WTC11 (cell line): ENCODE measurements around the gene JMJD7. TPM values are rescaled to one million over a fixed set of nuclear protein-coding genes. Genes with fewer than 3 reads are reported as not detected.

Experiments used
- ATAC-seq: fragments of 200-7000 bp; cut with Tn5 transposase; 2 replicates; pipeline ENCODE4 v1.10.0; 2021; ENCODE audit warnings: mild to moderate bottlenecking, moderate library complexity
- CTCF ChIA-PET: fragments of 300-600 bp; sonication (Branson Sonifier 250); formaldehyde crosslinking; loops from one replicate; lab custom pipeline; 2021; ENCODE audit warnings: antibody characterized with exemption; lab: Charles Lee
- POLR2A ChIA-PET: fragments of 350-600 bp; sonication (Branson Sonifier 250); formaldehyde crosslinking; loops from one replicate; lab custom pipeline; 2021; ENCODE audit warnings: antibody characterized with exemption; lab: Charles Lee
- DNase-seq: peaks from one replicate; pipeline ENCODE4 v3.0.0; 2021; ENCODE audit warnings: low spot score
- H3K27ac Mint-ChIP-seq: 2 replicates; pipeline ENCODE4 v1.8.0; 2021; ENCODE audit warnings: mixed read lengths
- H3K27me3 Mint-ChIP-seq: 2 replicates; pipeline ENCODE4 v1.8.0; 2021; ENCODE audit warnings: low read depth, mild to moderate bottlenecking, moderate library complexity, mixed read lengths
- H3K36me3 Mint-ChIP-seq: 2 replicates; pipeline ENCODE4 v1.8.0; 2021; ENCODE audit warnings: mixed read lengths
- H3K4me1 Mint-ChIP-seq: 2 replicates; pipeline ENCODE4 v1.8.0; 2022; ENCODE audit warnings: mixed read lengths
- H3K4me3 Mint-ChIP-seq: 2 replicates; pipeline ENCODE4 v1.8.0; 2021; ENCODE audit warnings: mild to moderate bottlenecking, moderate library complexity, mixed read lengths
- H3K9me3 Mint-ChIP-seq: 2 replicates; pipeline ENCODE4 v1.8.0; 2021; ENCODE audit warnings: mixed read lengths
- ELF4 ChIP-seq: sonication (generic); formaldehyde crosslinking; IDR thresholded peaks from 2 replicates; pipeline ENCODE4 v1.8.1; 2022; ENCODE audit warnings: low read depth, mild to moderate bottlenecking, moderate library complexity, missing genetic modification reagents
- KAT7 ChIP-seq: sonication (generic); formaldehyde crosslinking; IDR thresholded peaks from 2 replicates; pipeline ENCODE4 v1.8.1; 2023; ENCODE audit warnings: missing genetic modification reagents, mild to moderate bottlenecking, borderline replicate concordance
- MXD4 ChIP-seq: fragments of 250-450 bp; sonication (Bioruptor Pico); IDR thresholded peaks from 2 replicates; pipeline ENCODE4 v1.8.0; 2021; ENCODE audit warnings: mild to moderate bottlenecking, moderate library complexity, borderline replicate concordance
- NFE2L1 ChIP-seq: sonication (generic); formaldehyde crosslinking; IDR thresholded peaks from 2 replicates; pipeline ENCODE4 v1.8.1; 2023; ENCODE audit warnings: missing genetic modification reagents
- NFYB ChIP-seq: sonication (generic); formaldehyde crosslinking; conservative IDR thresholded peaks from 2 replicates; pipeline ENCODE4 v1.8.0; 2022; ENCODE audit warnings: low read depth, missing genetic modification reagents
- NR1H2 ChIP-seq: sonication (generic); formaldehyde crosslinking; IDR thresholded peaks from 2 replicates; pipeline ENCODE4 v1.9.0; 2021; ENCODE audit warnings: mild to moderate bottlenecking, moderate library complexity, missing genetic modification reagents
- RORB ChIP-seq: fragments of 250-450 bp; sonication (Bioruptor Pico); IDR thresholded peaks from 2 replicates; pipeline ENCODE4 v1.9.0; 2021; ENCODE audit warnings: mild to moderate bottlenecking
- SMAD4 ChIP-seq: sonication (generic); formaldehyde crosslinking; IDR thresholded peaks from 2 replicates; pipeline ENCODE4 v1.8.0; 2022; ENCODE audit warnings: mild to moderate bottlenecking, missing genetic modification reagents
- SP1 ChIP-seq: sonication (generic); formaldehyde crosslinking; conservative IDR thresholded peaks from 2 replicates; pipeline ENCODE4 v1.8.1; 2022; ENCODE audit warnings: missing genetic modification reagents
- TP53 ChIP-seq: sonication (generic); formaldehyde crosslinking; IDR thresholded peaks from 2 replicates; pipeline ENCODE4 v1.8.1; 2023; ENCODE audit warnings: mild to moderate bottlenecking, missing genetic modification reagents
- ZNF138 ChIP-seq: sonication (generic); formaldehyde crosslinking; conservative IDR thresholded peaks from 2 replicates; pipeline ENCODE4 v1.8.1; 2022; ENCODE audit warnings: mild to moderate bottlenecking, moderate library complexity, missing genetic modification reagents
- ZNF423 ChIP-seq: fragments of 250-450 bp; sonication (Bioruptor Pico); IDR thresholded peaks from 2 replicates; pipeline ENCODE4 v2.1.2; 2022; ENCODE audit warnings: mild to moderate bottlenecking, moderate library complexity
- ZNF671 ChIP-seq: fragments of 250-450 bp; sonication (Bioruptor Pico); IDR thresholded peaks from 2 replicates; pipeline ENCODE4 v1.8.0; 2021; ENCODE audit warnings: mild to moderate bottlenecking
- total RNA-seq: library from RNA; stranded (reverse); gene quantifications from 3 replicates; pipeline ENCODE4 v1.2.3, GENCODE V29; 2021
- TF ChIP-seq, protein P1 (sequence below): fragments of 250-450 bp; sonication (Bioruptor Pico); IDR thresholded peaks from 2 replicates; pipeline ENCODE4 v1.8.0; 2021; ENCODE audit warnings: mild to moderate bottlenecking
- TF ChIP-seq, protein P2 (sequence below): sonication (generic); formaldehyde crosslinking; IDR thresholded peaks from 2 replicates; pipeline ENCODE4 v1.8.1; 2023; ENCODE audit warnings: mild to moderate bottlenecking, missing genetic modification reagents, moderate library complexity
- TF ChIP-seq, protein P3 (sequence below): sonication (generic); formaldehyde crosslinking; IDR thresholded peaks from 2 replicates; pipeline ENCODE4 v1.8.1; 2023; ENCODE audit warnings: mild to moderate bottlenecking, missing genetic modification reagents
- TF ChIP-seq, protein P4 (sequence below): sonication (generic); formaldehyde crosslinking; IDR thresholded peaks from 2 replicates; pipeline ENCODE4 v1.8.0; 2022; ENCODE audit warnings: mild to moderate bottlenecking, missing genetic modification reagents
- TF ChIP-seq, protein P5 (sequence below): sonication (generic); formaldehyde crosslinking; IDR thresholded peaks from 2 replicates; pipeline ENCODE4 v1.8.1; 2023; ENCODE audit warnings: mild to moderate bottlenecking, missing genetic modification reagents

The JMJD7 gene
- total RNA-seq, 1 experiment from 2014 or later = 19.9 TPM

DNA sequence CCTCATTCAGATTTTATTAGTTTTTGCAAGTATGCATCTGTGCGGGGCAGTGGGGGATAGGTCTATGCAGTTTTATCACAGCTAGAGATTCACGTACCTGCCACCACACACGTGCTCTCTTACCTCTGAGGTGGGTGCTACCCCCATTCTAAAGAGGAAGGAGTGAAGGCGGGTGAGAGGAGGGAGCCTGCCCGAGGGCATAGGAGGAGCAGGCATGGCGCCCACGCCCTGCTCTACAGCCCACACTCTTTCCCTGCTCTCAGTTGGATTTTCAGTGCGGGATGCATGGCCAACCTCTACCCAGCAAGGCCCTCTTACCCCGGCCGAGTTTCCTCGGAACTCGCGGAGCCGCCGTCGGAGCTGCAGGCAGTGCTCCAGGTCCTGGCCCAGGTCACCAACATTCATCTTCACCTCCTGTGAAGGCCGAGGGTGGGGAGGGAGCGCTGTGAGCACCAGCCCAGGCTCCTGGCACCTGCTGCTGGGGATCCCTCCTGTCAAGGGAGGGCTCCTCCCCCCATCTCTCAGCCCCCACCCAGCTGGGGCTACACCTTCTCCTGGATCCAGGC, 37.7 kb downstream of the JMJD7 start:
- CTCF ChIA-PET = no interaction called here
- H3K27me3 Mint-ChIP-seq = no peaks in the 10 kb centered on the region; the same call in 1 of the 2 replicates
- no peak for TF ChIP-seq ZNF138 (CRISPR knock-in tag)
- TF ChIP-seq SP1 (CRISPR knock-in tag) = no peak
- no peak for TF ChIP-seq NFE2L1 (CRISPR knock-in tag)
- TF ChIP-seq, protein P1, sequence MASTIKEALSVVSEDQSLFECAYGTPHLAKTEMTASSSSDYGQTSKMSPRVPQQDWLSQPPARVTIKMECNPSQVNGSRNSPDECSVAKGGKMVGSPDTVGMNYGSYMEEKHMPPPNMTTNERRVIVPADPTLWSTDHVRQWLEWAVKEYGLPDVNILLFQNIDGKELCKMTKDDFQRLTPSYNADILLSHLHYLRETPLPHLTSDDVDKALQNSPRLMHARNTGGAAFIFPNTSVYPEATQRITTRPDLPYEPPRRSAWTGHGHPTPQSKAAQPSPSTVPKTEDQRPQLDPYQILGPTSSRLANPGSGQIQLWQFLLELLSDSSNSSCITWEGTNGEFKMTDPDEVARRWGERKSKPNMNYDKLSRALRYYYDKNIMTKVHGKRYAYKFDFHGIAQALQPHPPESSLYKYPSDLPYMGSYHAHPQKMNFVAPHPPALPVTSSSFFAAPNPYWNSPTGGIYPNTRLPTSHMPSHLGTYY = no peak
- TF ChIP-seq RORB (CRISPR knock-in tag) = no peak
- TF ChIP-seq NR1H2 (CRISPR knock-in tag) = no peak

DNA sequence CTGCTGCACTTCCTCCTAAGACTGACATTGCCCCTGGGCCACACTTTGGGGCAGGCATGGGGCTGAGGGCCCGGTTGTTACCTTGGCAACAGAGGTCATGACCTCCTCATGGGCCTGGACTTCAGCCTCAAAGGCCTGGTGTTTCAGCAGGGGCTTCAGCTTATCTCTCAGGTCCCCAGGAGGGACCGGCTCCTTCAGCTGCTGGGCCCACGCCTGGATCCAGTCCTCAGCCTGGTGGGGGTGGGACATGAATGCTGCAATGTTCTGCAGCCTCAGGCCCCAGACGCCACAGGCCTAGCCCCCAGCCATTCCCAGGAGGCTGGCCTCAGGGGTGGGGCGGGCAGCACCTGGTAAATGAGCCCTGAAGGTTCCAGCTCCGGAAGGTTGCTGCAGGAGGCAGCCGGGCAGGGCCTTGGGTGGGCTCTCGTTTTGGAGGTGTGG, 38.4 kb downstream of the JMJD7 start:
- Mint-ChIP-seq H3K27me3 (no peaks in the 10 kb centered on the region; the same call in 1 of the 2 replicates), H3K4me3 (no peak overlapping the region), H3K9me3 (no peaks in the 10 kb centered on the region), H3K4me1 (peaks cover 5% of the 10 kb centered on the region), H3K27ac (no peak overlapping the region), H3K36me3 (no peaks in the 10 kb centered on the region)
- TF ChIP-seq KAT7 (CRISPR knock-in tag) = no peak
- TF ChIP-seq ELF4 (CRISPR knock-in tag) = no peak
- no peak for TF ChIP-seq ZNF423 (CRISPR knock-in tag)
- ATAC-seq (no peak), DNase-seq (no peak)
- ChIA-PET CTCF (interaction anchor here (0.8 to 1.4 kb wide), 2 partner anchors 38 to 373 kb away, joined by 3 to 8 read pairs; no protein-coding TSS in a partner anchor), POLR2A (interaction anchor here (0.8 kb wide), 1 partner anchor 28 kb away, joined by 3 read pairs; no protein-coding TSS in a partner anchor)

More for the DNA sequence above, 37.7 kb downstream of the JMJD7 start:
- H3K4me3 Mint-ChIP-seq = no peak overlapping the region
- H3K9me3 Mint-ChIP-seq = no peaks in the 10 kb centered on the region
- DNase-seq = no peak
- H3K36me3 Mint-ChIP-seq = no peaks in the 10 kb centered on the region
- POLR2A ChIA-PET = no interaction called here
- ATAC-seq = no peak
- H3K4me1 Mint-ChIP-seq = peaks cover 5% of the 10 kb centered on the region
- H3K27ac Mint-ChIP-seq = no peak overlapping the region

DNA sequence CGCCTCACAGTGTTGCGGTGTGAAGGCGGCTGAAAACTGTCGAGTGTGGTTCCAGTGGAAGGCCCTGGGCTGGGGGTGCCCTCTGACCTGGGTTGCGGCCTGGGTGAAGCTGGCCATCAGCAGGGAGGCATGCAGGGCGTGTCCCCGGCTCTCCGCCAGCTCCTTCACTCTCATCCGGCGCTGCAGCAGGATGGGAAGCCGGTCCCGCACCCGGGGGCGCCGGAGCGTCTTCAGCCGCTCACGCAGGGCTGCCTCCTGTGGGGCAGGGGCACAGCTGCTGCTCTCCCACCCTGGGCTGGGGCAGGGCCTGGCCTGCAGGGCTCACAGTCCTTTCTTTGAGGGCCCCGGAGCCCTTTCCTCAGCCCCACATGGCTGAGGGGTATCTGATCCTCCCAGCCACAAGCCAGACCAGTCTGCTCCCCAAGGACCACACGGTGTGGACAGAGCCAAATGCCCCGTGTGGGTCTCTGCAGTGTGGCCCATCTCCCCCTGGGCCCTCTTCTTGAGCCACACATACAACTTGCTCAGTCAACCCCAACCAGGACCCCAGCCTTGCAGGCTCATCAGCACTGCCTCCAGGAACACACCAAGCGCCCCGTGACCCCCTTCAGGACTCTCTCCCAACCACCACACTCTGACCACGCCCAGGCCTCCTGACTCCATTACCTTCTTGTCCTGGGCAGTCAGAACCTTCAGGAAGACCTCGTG, 39.1 kb downstream of the JMJD7 start:
- no peak for DNase-seq
- no peak overlapping the region for H3K4me3 Mint-ChIP-seq
- peak overlapping the region; percentile 65 for H3K27ac Mint-ChIP-seq
- H3K27me3 Mint-ChIP-seq = no peaks in the 10 kb centered on the region; the same call in 1 of the 2 replicates
- CTCF ChIA-PET = interaction anchor here (0.8 to 1.4 kb wide), 2 partner anchors 38 to 374 kb away, joined by 3 to 8 read pairs; no protein-coding TSS in a partner anchor
- no peak for ATAC-seq
- peaks cover 5% of the 10 kb centered on the region for H3K4me1 Mint-ChIP-seq
- H3K36me3 Mint-ChIP-seq = no peaks in the 10 kb centered on the region
- POLR2A ChIA-PET = interaction anchor here (0.8 kb wide), 1 partner anchor 27 kb away, joined by 3 read pairs; no protein-coding TSS in a partner anchor
- H3K9me3 Mint-ChIP-seq = no peaks in the 10 kb centered on the region
- TF ChIP-seq TP53 (CRISPR knock-in tag) (no peak), NFYB (no peak), SMAD4 (no peak)
- TF ChIP-seq, protein P2, sequence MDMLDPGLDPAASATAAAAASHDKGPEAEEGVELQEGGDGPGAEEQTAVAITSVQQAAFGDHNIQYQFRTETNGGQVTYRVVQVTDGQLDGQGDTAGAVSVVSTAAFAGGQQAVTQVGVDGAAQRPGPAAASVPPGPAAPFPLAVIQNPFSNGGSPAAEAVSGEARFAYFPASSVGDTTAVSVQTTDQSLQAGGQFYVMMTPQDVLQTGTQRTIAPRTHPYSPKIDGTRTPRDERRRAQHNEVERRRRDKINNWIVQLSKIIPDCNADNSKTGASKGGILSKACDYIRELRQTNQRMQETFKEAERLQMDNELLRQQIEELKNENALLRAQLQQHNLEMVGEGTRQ = no peak
- TF ChIP-seq, protein P1 = no peak
- TF ChIP-seq, all 79 proteins: peak for 0

DNA sequence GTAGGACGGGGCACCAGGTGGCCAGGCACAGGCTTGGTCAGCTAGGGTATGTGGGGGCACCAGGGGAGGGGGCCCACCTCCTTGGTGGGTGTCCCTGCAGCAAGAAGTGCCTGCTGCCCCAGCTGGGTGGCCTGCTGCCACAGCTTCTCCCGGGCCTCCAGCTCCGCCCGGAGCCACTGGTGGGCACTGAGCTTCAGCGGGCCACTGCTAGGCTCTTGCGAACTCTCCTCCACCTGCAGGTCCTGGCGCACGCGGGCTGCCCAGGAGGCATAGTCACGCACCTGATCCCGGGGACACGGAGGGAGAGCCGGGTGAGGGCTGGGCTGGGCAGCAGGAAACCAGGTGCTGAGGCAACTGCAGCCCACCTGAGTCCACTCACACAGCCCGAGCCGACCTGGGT, 40.4 kb downstream of the JMJD7 start:
- ChIA-PET CTCF (interaction anchor here (0.5 to 1.8 kb wide), 3 partner anchors 10 to 267 kb away, joined by 4 to 7 read pairs (median 4); no protein-coding TSS in a partner anchor), POLR2A (interaction anchor here (0.5 kb wide), 1 partner anchor 58 kb away, joined by 5 read pairs; no protein-coding TSS in a partner anchor)
- DNase-seq = no peak
- H3K4me1 Mint-ChIP-seq = no peaks in the 10 kb centered on the region
- no peaks in the 10 kb centered on the region; the same call in 1 of the 2 replicates for H3K27me3 Mint-ChIP-seq
- ATAC-seq = no peak
- no peak overlapping the region for H3K27ac Mint-ChIP-seq
- H3K4me3 Mint-ChIP-seq = no peak overlapping the region
- H3K9me3 Mint-ChIP-seq = no peaks in the 10 kb centered on the region
- H3K36me3 Mint-ChIP-seq = no peaks in the 10 kb centered on the region
- TF ChIP-seq, protein P3, sequence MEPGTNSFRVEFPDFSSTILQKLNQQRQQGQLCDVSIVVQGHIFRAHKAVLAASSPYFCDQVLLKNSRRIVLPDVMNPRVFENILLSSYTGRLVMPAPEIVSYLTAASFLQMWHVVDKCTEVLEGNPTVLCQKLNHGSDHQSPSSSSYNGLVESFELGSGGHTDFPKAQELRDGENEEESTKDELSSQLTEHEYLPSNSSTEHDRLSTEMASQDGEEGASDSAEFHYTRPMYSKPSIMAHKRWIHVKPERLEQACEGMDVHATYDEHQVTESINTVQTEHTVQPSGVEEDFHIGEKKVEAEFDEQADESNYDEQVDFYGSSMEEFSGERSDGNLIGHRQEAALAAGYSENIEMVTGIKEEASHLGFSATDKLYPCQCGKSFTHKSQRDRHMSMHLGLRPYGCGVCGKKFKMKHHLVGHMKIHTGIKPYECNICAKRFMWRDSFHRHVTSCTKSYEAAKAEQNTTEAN = no peak
- TF ChIP-seq, protein P4, sequence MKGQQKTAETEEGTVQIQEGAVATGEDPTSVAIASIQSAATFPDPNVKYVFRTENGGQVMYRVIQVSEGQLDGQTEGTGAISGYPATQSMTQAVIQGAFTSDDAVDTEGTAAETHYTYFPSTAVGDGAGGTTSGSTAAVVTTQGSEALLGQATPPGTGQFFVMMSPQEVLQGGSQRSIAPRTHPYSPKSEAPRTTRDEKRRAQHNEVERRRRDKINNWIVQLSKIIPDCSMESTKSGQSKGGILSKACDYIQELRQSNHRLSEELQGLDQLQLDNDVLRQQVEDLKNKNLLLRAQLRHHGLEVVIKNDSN = no peak
- TF ChIP-seq MXD4 (CRISPR knock-in tag) = no peak
- TF ChIP-seq, protein P5, sequence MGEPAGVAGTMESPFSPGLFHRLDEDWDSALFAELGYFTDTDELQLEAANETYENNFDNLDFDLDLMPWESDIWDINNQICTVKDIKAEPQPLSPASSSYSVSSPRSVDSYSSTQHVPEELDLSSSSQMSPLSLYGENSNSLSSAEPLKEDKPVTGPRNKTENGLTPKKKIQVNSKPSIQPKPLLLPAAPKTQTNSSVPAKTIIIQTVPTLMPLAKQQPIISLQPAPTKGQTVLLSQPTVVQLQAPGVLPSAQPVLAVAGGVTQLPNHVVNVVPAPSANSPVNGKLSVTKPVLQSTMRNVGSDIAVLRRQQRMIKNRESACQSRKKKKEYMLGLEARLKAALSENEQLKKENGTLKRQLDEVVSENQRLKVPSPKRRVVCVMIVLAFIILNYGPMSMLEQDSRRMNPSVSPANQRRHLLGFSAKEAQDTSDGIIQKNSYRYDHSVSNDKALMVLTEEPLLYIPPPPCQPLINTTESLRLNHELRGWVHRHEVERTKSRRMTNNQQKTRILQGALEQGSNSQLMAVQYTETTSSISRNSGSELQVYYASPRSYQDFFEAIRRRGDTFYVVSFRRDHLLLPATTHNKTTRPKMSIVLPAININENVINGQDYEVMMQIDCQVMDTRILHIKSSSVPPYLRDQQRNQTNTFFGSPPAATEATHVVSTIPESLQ (CRISPR knock-in tag) = no peak
- TF ChIP-seq ZNF671 (CRISPR knock-in tag) = no peak
